Measurements from ENCODE around the gene GRM1.

DNA sequence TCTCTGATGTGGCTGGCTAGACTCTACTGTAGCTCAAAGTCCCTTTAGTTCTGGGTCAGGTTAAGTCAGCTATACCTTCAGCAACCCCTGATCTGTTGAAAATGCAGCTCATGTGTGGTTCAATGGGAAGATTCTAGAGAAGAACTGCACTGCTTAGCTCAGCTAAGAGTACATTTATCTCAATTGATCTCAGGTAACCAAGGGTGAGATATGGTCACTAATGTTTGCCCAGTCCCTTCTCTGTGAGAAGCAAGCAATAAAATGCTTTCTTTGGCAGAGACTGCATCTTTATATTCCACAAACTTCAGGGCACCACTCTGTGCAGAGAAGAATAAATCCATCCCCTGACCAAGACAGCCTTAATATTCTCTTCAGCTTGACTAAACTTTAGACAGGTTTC, 274.1 kb downstream of the GRM1 start:
- TF ChIP-seq POLR2AphosphoS5 (IDR thresholded peaks at IDR 0.05; ENCODE audit: borderline replicate concordance, low read depth, low read length) (no peak), FOXP2 (optimal IDR thresholded peaks at IDR 0.05; ENCODE audit: control extremely low read depth, extremely low read length, insufficient read depth) (no peak)
